Measurements from ENCODE around the gene SPSB3.
"Not testable (repeated sequence)": the region's sequence is repeated elsewhere in the genome, so short reads cannot be mapped to it uniquely, and the experiment has no call there.

The SPSB3 gene

GRCh38 chr16:1816396-1817275 lies 34.3 kb upstream of the SPSB3 start:
- DNase-seq: no peak

- DNase-seq: no peak
Measured at GRCh38 chr16:1815461-1815860, 33.1 kb upstream of the SPSB3 start.

DNA sequence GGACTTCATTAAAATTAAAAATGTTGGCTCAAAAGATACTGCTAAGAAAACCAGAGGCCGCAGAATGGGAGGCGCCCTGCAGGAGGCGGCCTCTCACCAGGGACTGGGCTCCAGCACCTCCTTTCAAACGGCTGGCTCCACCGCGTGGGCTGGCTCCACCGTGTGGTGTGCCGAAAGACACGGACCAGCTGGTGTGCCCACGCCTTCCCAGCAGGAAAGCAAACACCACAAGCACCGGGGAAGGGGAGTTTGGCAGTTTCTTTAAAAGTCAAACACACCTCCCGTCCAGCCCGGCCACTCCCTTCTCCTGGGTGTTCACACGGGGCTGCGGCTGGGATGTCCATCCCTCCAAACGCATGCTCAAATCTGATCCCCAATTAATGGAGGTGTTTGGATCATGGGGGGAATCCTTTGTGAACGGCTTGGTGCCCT lies 30.4 kb upstream of the SPSB3 start:
- DNase-seq: no peak

GRCh38 chr16:1810536-1810935 lies 28.2 kb upstream of the SPSB3 start:
- DNase-seq: no peak

DNA sequence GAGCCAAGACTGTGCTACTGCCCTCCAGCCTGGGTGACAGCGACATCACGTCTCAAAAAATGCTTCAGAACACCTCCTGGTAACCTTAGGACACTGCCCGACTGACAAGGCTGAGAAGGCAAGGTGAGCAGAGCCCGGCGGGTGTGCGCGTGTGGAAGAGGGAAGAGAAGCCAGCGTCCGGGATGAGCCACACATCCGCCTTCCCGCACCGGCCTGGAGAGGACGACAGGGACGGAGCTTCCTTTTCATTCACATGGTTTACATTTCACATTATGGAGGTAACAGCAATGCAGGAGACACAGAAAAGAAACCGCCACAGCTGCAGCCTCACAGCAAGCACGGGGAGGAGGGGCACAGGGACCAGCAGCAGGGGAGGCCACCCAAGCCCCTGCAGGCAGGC lies 27.7 kb upstream of the SPSB3 start:
- DNase-seq: no peak

DNA sequence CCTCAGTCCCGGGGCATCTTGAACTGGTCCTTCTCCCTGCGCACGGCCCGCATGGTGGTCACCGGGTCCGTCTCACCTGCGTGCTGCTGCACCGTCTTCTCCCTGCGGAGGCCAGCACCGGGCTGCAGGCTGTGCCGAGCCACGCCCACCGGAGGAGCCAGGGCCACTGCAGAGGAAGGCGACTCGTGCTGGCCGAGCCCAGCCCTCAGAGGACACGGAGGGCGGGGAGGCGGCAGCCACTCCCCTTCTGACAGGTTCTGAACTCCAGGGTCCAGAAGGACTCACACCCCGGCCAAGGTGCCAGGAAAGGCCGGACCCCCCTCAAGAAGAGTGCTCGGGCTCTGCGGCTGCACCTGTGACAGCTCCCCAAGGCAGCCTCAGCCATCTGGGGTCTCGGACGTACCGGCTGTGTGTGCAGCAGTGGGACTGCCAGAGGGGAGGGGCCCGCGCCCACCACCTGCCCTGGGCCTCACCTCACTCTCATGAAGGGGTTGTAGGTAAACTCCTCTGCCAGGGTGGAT lies 27.0 kb upstream of the SPSB3 start:
- no peak for DNase-seq

DNA sequence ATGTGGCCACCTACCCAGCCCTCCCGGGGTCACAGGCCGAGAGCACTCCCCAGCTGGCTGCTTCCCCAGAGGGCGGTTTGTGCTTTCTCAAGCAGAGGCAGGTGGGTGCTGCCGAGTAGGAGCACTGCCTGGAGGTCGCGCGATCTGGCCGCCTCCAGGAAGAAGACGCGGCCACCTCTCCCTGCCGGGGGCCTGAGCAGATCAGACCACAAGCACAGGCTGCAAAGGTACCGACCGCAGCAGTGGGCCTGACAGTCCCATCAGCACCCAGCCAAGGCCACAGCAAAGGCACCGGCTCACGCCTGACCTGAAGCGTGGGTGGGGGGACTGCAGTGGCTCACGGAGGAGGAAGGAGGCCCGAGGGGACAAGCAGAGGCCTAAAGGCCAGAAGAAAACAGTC lies 26.3 kb upstream of the SPSB3 start:
- DNase-seq: no peak

- no peak for DNase-seq
Measured at GRCh38 chr16:1807626-1808025, 25.3 kb upstream of the SPSB3 start.

DNA sequence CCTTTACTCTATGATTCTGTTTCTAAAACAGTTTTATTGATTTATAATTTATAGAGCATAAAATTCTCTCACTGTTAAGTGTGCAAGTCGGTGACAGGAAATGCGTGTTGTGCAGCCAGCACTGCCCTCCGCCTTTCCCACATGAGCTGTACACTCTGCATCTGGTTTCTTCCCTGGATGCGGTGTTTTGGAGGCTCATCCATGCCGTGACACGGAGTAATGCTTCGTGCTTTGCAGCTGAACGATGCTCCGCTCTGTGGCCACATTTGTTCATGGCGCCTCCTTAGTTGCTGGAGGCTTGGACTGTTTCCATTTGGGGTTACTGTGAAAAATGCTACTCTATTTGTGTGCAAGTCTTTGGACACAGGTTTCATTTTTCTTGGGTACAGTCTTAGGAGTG lies 18.3 kb upstream of the SPSB3 start:
- DNase-seq: no peak

- DNase-seq: not testable (repeated sequence)
Measured at GRCh38 chr16:1799263-1799662, 16.9 kb upstream of the SPSB3 start.

- DNase-seq: no peak
Measured at GRCh38 chr16:1794908-1795666, 12.7 kb upstream of the SPSB3 start.

DNA sequence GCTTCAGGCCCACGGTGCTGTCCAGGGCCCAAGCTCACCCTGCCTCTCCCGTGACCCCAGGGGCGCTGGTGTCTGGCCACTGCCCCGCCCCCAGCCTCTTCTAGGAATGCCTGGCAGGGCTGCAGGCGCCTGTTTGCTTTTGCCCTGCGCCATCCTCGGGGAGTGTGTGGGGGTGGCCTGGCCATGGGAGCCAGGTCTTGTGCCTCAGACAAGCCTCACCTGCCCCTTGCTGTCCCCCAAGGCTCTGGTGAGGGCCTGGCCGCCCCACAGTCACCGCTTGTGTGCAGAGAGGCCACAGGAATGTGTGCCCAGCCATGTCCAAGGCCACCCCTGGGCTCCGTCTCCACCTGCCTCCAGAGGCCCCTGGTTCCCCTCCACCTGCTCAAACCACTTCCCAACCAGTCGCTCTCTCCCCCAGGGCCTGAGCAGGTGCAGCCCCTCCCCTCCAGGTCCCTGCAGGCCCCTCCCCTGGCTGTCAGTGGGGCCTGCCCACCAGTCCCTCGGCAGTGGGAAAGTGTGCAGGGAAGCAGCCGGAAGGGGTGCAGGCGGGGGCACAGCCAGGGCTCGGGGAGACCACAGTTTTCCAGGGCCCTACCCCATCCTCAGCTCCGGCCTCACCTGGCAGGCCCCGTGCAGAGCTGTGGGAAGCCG lies 12.0 kb upstream of the SPSB3 start:
- DNase-seq: no peak

DNA sequence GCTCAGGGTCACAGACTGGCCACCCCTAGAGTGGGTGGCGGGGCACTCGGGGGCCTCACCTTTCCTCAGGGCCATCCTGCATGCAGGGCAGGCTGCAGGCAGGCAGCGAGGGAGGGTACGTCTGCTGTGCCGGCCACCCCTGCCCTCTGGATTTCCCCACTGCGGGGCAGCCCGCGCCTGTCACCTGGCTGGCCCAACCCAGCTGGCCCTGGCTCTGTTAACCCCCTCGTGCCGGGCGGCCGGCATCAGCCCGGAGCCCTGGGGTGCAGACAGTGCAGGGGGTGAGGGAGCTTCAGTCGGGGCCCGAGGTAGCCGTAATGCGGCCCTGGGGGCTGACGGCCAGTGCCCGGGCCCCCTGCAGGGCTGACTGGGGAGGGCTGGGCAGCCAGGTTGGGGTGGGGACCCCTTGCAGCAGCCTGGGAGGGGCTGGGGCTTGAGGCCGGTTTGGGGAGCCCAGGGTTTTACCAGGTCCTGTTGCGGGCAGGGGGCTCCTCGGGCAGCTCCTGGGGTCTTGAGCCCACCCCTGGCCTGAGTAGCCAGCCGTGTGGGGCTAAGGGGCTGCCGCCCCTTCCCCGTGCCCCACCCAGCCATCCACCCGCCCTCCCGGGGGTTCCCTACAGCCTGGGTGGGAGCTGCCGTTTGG lies 11.3 kb upstream of the SPSB3 start, which contains the start of gene IGFALS:
Gene IGFALS (minus strand): TSS at position 128 of the 643 bp plus-strand sequence. CDS start 53 bp downstream, at position 75.
- DNase-seq: no peak

- DNase-seq: no peak
Measured at GRCh38 chr16:1792836-1793577, 10.6 kb upstream of the SPSB3 start.

DNA sequence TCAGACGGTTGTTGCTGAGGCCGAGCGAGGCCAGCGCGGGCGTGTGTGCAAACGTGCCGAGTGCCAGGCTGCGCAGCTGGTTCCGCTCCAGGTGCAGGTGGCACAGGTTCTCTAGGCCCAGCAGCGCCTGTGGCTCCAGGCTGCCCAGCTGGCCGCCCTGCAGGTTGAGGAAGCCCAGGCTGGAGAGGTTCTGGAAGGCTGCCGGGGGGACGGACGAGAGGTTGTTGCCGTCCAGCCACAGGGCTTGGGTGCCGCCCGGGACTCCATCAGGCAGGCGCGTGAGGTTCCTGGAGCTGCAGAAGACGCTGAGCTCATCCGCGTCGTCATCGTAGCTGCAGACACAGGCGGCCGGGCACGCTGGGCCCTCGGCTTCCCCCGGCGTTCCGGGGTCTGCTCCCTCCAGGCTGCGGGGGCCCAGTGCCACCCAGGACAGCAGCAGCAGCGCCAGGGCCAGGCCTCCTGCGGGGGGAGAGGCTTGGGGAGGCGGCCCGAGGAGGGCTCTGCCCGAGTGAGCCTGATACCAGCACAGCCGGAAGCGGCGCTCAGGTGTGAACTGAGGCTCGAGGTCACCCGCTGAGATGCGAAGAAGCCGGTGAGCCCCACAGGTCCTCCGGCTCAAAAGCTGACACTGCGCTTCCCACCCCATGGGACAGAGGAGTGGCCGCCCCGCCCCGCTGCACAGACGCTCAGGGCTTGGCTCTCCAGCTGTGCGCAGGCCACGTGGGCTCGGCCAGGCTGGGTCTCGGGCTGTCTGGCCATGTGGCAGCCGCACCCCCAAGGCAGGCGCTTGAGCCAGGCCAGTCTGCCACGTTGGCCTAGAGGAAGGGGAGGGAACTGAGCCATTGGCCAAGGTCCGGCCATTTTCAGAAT lies 9.8 kb upstream of the SPSB3 start:
- no peak for DNase-seq

DNA sequence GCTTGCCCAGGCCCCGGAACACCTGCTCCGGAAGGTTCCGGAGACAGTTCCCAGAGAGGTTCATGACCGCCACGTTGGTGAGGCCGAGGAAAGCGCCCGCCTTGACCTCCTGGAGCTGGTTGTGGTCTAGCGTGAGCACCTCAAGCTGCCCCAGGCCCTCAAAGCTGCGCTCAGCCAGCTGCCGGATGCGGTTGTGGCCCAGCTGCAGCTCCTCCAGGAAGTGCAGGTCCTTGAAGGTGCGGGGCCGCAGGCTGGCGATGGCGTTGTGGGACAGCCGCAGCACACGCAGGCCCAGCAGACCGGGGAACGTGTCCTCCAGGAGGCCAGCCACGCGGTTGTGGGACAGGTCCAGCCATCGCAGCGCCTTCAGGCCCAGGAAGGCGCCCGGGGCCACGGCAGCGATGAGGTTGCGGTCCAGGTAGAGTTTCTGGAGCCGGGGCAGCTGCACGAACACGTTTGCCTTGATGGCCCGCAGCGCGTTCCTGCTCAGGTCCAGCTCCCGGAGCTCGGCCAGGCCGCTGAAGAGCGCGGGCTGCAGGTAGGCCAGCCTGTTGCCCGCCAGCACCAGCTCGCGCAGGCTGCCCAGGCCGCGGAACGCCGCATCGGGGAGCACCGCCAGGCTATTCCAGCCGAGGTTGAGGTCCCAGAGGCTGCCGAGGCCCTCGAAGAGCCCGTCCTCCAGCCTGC lies 9.0 kb upstream of the SPSB3 start:
- no peak for DNase-seq

DNA sequence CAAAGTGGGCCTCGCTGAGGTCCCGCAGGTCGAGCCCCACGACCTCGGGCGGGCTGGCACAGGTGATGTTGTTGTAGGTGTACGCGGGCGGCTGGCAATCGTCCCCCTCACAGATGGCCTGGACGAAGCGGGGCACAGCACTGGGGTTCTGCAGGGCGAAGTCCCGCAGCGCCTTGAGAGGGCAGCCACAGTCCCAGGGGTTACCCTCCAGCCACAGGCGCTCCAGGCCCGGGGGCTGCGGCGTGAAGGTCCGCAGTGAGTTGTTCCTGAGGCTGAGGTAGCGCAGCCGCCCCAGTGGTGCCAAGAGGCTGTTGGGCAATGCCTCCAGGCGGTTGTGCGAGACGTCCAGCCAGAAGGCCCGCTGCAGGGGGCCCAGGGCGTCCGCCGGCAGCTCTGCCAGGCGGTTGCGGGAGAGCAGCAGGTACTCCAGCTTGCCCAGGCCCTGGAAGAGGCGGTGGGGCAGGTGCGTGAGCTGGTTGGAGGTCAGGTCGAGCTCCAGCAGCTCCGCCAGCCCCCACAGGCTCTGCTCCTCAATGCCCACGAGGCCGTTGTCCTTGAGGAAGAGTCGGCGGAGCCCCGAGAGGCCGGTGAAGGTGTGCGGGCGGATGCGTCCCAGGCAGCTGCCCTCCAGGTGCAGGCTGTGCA lies 8.4 kb upstream of the SPSB3 start:
- DNase-seq: no peak

- DNase-seq: no peak
Measured at GRCh38 chr16:1790261-1790610, 7.9 kb upstream of the SPSB3 start.

DNA sequence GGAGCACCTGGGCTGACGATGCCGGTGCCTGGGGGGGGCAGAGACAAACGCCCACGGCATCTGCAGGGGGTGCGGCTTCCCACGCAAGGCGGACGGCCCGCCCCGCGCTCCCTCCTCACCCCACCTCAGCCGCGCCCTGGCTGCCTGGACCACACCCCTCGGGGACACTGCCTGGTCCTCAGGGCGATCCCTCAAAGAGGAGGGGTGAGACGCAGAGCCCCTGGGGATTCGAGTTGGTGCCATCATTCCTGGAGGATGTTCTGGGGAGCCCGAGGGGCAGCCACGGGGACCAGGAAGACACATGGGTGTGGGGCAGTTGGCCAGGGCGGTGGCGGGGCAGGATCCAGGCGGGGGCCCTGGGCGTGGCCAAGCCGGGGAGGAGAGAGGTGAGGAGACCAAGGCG lies 7.3 kb upstream of the SPSB3 start:
- DNase-seq: no peak

DNA sequence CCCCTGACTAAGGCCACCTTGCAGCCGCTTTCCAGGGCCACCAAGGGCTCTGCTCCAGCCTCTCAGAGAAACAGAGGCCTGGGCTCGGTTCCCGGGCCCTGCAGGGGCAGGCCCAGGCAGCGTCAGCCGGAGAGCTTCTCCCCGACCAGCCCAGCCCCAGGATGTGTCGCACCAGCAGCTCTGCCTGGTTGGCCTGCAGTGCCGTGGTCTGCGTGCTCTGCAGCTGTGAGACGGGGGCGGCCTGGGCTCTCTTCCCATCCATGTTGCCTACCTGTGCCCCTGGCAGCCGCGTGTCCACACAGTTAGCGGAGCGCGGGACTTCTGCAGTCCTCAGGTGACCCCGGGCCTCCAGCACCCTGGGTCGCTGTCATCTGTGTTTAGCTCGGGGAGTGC lies 6.3 kb upstream of the SPSB3 start:
- no peak for DNase-seq
